Endothelial cell (in vitro differentiated cells): ENCODE results near the gene ENTR1. TPM values are rescaled to one million over a fixed set of nuclear protein-coding genes. Genes with fewer than 3 reads are reported as not detected.
"Not testable (repeated sequence)": the region's sequence is repeated elsewhere in the genome, so short reads cannot be mapped to it uniquely, and the experiment has no call there.

Experiments
- DNase-seq: peaks from one replicate; pipeline ENCODE4 v3.0.0; 2021; ENCODE audit warnings: low spot score
- H3K27ac Mint-ChIP-seq: one replicate; pipeline ENCODE4 v1.8.0; 2021; ENCODE audit warnings: mixed read lengths, inconsistent platforms; ENCODE audit not compliant: unreplicated experiment
- H3K27me3 Mint-ChIP-seq: one replicate; pipeline ENCODE4 v1.8.0; 2021; ENCODE audit warnings: mild to moderate bottlenecking, moderate library complexity, mixed read lengths, inconsistent platforms; ENCODE audit not compliant: unreplicated experiment
- H3K36me3 Mint-ChIP-seq: one replicate; pipeline ENCODE4 v1.8.0; 2021; ENCODE audit warnings: mild to moderate bottlenecking, low read depth, mixed read lengths, inconsistent platforms; ENCODE audit not compliant: unreplicated experiment
- H3K4me1 Mint-ChIP-seq: one replicate; pipeline ENCODE4 v1.8.0; 2021; ENCODE audit warnings: mild to moderate bottlenecking, mixed read lengths, inconsistent platforms; ENCODE audit not compliant: unreplicated experiment
- H3K4me3 Mint-ChIP-seq: one replicate; pipeline ENCODE4 v1.8.0; 2021; ENCODE audit warnings: mild to moderate bottlenecking, mixed read lengths, inconsistent platforms; ENCODE audit not compliant: unreplicated experiment
- H3K9me3 Mint-ChIP-seq: one replicate; pipeline ENCODE4 v1.8.0; 2021; ENCODE audit warnings: mixed read lengths, inconsistent platforms; ENCODE audit not compliant: unreplicated experiment
- total RNA-seq: library from RNA; stranded (reverse); fragmentation: NEBNext Ultra II Directional; extraction: Animal tissue kit (Norgen Biotek cat#: 25700); gene quantifications from one replicate; pipeline ENCODE4 v1.2.1, GENCODE V29; 2021; ENCODE audit not compliant: unreplicated experiment
- TF ChIP-seq, protein P1 (sequence below): fragments of 200-600 bp; sonication (generic); IDR thresholded peaks from one replicate; pipeline ENCODE4 v1.5.0; 2021; ENCODE audit warnings: antibody characterized with exemption; ENCODE audit not compliant: unreplicated experiment

The ENTR1 gene
- total RNA-seq, 1 donor from 2014 or later = 45.0 TPM

DNA sequence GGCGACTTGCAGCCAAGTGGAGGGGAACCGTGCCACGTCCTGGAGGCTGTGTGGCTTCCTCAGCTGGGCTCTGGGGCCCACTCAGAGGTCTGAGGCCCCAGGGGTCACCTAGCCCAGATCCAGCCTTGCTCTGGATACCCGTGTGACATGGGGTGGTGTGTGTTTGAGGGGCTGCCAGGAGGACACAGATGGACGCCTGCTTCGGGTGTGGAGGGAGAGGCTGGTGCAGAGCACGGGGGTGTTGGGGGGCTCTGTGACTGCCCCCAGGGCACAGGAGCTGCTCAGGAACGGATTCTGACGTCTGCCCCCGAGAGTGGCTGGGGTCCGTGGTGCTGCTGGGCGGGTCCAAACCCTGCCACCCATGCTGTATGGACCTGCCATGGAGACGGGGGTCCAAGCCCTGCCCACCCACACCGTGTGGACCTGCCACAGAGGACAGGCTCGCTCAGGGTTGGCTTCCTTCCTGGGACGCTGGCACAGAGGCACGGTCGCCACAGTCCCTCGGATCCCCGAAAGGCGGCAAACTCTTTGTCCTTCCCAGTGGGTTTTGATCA is 18.7 kb upstream of the ENTR1 start:
- H3K4me1 Mint-ChIP-seq = no peaks in the 10 kb centered on the region
- peaks cover 13% of the 10 kb centered on the region for H3K36me3 Mint-ChIP-seq
- no peak overlapping the region for H3K27ac Mint-ChIP-seq
- H3K9me3 Mint-ChIP-seq = no peaks in the 10 kb centered on the region
- no peak for DNase-seq
- H3K27me3 Mint-ChIP-seq = peaks cover 6% of the 10 kb centered on the region
- TF ChIP-seq, protein P1, sequence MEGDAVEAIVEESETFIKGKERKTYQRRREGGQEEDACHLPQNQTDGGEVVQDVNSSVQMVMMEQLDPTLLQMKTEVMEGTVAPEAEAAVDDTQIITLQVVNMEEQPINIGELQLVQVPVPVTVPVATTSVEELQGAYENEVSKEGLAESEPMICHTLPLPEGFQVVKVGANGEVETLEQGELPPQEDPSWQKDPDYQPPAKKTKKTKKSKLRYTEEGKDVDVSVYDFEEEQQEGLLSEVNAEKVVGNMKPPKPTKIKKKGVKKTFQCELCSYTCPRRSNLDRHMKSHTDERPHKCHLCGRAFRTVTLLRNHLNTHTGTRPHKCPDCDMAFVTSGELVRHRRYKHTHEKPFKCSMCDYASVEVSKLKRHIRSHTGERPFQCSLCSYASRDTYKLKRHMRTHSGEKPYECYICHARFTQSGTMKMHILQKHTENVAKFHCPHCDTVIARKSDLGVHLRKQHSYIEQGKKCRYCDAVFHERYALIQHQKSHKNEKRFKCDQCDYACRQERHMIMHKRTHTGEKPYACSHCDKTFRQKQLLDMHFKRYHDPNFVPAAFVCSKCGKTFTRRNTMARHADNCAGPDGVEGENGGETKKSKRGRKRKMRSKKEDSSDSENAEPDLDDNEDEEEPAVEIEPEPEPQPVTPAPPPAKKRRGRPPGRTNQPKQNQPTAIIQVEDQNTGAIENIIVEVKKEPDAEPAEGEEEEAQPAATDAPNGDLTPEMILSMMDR = no peak
- no peak overlapping the region for H3K4me3 Mint-ChIP-seq

DNA sequence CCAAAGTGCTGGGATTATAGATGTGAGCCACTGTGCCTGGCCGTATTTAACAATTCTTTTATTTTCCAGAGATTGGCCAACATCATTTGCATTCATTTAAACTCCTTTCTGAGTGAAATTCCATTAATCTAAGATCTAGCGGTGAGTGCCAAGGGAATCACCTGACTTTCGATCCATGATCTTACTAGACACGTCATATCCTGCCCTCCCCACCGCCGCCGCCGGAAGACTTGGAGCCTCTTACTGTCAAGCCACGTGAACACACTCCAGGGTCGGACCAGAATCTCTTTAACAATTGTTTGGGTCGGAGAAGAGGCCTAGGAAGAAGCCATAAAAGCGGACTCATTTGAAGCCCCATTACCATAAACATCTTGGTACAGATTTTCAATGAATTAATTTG is 16.4 kb upstream of the ENTR1 start:
- no peak for DNase-seq
- Mint-ChIP-seq H3K27ac (no peak overlapping the region), H3K4me1 (no peaks in the 10 kb centered on the region), H3K9me3 (no peaks in the 10 kb centered on the region), H3K36me3 (peaks cover 19% of the 10 kb centered on the region), H3K27me3 (peaks cover 6% of the 10 kb centered on the region), H3K4me3 (no peak overlapping the region)
- TF ChIP-seq, protein P1 = no peak

DNA sequence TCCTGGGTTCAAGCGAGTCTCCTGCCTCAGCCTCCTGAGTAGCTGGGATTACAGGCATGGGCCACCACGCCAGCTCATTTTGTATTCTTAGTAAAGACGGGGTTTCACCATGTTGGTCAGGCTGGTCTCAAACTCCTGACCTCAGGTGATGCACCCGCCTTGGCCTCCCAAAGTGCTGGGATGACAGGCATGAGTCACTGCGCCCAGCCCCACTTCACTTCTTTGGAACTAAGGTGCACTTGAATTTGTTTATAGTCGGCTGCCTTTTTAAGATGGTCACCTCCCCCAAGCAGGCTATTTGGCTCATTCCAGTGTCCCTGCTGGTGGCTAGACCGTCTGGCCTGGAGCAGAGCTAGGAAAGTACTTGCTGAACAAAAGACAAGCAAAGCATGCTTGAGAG is 15.0 kb upstream of the ENTR1 start:
- H3K4me3 Mint-ChIP-seq, H3K27ac Mint-ChIP-seq, H3K9me3 Mint-ChIP-seq, H3K27me3 Mint-ChIP-seq, H3K4me1 Mint-ChIP-seq, DNase-seq: not testable (repeated sequence)
- H3K36me3 Mint-ChIP-seq = peaks cover 21% of the 10 kb centered on the region

DNA sequence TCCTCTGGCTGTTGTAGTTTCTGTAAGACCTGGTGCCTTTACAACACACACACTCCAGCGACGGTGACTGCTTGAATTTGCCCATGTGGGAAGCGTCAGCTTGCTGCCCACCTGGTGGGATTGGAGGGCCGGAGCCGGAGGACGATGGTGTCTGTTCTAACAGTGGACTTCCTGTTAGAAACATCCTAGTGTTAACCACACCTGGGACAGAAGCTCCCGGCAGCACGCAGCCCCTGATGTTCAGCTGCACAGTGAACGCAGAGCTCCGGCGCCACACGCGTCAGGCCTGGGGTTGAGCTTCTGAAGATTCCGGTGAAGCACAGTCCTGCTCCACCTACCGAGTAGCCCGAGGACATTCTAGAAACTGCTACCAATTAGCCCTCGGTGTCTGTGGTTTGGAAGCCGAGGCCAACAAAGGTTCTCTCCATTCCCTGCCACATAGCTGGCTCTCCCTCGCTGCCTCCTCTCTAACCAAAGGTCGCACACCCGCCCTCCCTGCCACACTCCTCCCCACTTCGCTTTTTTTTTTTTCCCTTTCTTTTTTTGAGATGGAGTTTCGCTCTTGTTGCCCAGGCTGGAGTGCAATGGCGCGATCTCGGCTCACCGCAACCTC is 14.4 kb upstream of the ENTR1 start:
- Mint-ChIP-seq H3K4me3 (no peak overlapping the region), H3K36me3 (peaks cover 17% of the 10 kb centered on the region)

GRCh38 chr9:136423432-136424146 is 13.2 kb upstream of the ENTR1 start:
- no peaks in the 10 kb centered on the region for H3K4me1 Mint-ChIP-seq
- peaks cover 3% of the 10 kb centered on the region for H3K27me3 Mint-ChIP-seq
- H3K9me3 Mint-ChIP-seq = no peaks in the 10 kb centered on the region
- H3K36me3 Mint-ChIP-seq = peaks cover 18% of the 10 kb centered on the region
- no peak for DNase-seq
- TF ChIP-seq, protein P1 = no peak
- no peak overlapping the region for H3K4me3 Mint-ChIP-seq
- H3K27ac Mint-ChIP-seq = no peak overlapping the region

More for the DNA sequence above, 14.4 kb upstream of the ENTR1 start:
- no peaks in the 10 kb centered on the region for H3K9me3 Mint-ChIP-seq
- peaks cover 6% of the 10 kb centered on the region for H3K27me3 Mint-ChIP-seq
- H3K4me1 Mint-ChIP-seq = no peaks in the 10 kb centered on the region
- no peak for DNase-seq
- H3K27ac Mint-ChIP-seq = no peak overlapping the region
- TF ChIP-seq, protein P1 = no peak
